GM18499 (cell line): ENCODE data around the gene MTM1.

ENCODE experiments used
- ATAC-seq: cut with Tn5 transposase; IDR thresholded peaks from one replicate; pipeline ENCODE4 v1.9.1; 2021; ENCODE audit warnings: moderate number of reproducible peaks; ENCODE audit not compliant: insufficient read depth, unreplicated experiment

The MTM1 gene

DNA sequence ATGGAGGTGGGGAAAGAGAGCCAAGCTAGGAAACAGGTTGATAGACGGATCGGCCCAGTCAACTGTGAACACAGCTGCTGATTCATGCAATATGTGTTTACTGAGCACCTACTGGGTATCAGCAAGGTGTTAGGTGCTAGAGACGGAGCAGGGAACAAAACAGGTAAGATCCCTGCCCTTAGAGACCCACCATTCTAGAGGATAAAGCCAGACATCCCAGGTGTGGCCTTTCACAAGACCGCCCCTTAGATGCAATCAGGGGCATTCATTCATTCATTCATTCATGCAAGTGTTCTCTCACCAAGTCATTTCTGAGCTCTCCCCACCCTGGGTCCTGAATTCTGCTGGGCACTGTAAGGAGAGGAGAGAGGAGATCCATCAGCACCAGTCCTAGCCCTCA lies 20.2 kb upstream of the MTM1 start:
- ATAC-seq, result no peak

- ATAC-seq, result no peak
These were observed 19.7 kb upstream of the MTM1 start for GRCh38 chrX:150548684-150549083.

- ATAC-seq, result no peak
These were observed 16.5 kb upstream of the MTM1 start for GRCh38 chrX:150551963-150552362.

GRCh38 chrX:150558424-150558823 lies 10.0 kb upstream of the MTM1 start:
- ATAC-seq, result no peak

GRCh38 chrX:150564838-150565237 lies 3.6 kb upstream of the MTM1 start:
- no peak for ATAC-seq

DNA sequence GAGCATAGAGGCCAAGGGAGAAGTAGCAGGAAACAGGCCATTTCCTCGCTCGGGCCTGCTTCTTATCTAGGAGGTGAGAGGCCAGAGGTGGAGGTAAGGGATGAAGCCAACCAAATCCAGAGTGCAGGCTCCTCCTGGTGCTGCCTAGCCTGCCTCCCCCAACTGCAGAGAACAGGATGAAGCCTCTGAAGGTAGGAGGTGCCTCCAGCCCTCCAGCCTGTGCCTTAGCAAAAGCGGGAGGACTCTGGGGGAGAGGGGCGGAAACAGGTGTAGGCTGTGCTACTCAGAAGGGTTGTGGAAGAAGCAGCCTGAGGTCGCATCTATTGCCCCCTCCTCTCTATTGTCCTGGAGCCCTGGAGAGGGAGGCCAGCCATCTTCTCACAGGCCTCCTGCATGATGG lies 2.9 kb upstream of the MTM1 start:
- ATAC-seq, result no peak

DNA sequence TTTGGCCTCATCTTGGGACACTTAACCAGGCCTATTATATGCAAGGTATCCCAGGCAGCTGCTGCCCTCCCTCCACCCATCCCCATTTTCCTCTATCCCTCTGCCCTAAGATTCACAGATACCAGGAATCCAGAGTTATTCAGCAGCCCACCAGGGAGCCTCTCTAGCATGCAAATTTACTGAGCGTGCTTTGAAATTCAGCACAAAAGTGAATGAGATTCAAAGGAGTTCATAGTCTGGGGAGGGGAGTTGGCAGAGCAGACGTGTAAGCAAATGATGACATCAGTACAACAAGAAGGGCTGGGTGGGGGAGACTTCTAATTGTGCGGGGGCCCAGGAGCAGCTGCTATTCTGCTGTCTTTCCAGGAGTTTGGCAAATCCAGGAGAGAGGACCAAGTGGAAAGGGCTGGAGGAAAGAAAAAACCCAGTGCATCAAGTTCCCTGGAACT lies 1.7 kb upstream of the MTM1 start:
- no peak for ATAC-seq

DNA sequence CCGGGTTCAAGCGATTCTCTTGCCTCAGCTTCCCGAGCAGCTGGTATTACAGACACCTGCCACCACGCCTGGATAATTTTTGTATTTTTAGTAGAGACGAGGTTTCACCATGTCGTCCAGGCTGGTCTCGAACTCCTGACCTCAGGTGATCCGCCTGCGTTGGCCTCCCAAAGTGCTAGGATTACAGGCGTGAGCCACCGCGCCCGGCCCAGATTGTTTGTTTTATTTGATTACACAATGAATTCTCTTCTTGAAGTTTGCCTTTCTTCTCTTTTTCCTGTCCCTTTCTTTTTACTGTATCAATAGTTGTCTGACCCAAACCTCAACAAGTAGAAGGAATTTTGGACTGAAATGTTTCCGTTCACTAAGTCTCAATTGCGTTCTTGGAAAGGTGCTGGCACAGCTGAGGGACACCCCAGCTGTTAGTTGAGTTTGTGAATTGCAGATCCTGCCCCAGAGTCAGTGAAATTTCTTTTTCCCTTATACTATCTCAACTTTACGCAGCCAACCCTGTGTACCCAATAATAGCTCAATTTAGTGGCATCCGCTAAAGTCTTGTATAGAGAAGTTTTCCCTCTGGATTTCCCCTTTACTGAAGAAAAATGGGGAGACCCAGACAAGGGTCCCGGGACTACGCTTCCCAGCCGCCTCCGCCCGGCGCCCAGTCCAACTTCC lies 639 bp upstream of the MTM1 start:
- ATAC-seq, result no peak

GRCh38 chrX:150569155-150569477 lies 695 bp downstream of the MTM1 start:
- ATAC-seq, result peak; percentile 14

- no peak for ATAC-seq
These were observed 2.1 kb downstream of the MTM1 start for GRCh38 chrX:150570512-150570911.

- no peak for ATAC-seq
These were observed 3.8 kb downstream of the MTM1 start for GRCh38 chrX:150572206-150572605.

DNA sequence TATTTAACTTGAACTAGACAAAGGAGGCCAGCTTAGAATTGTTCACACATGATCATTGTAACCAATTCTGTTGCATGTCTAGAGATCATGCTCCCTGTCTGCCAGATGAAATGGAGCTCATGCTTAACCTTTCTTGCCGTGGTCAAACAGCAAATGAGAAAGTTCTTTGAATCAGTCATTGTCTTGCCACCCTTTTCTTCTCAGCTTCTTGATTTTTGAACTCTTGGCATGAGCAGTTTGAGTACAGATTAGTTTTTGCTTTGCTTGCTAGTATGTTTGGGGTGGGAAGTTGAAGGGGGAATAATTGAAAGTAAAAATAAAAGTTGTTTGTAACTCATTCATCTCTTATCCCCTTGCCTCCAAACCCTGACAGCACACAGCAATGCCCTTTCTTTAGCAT lies 4.7 kb downstream of the MTM1 start:
- ATAC-seq, result no peak

DNA sequence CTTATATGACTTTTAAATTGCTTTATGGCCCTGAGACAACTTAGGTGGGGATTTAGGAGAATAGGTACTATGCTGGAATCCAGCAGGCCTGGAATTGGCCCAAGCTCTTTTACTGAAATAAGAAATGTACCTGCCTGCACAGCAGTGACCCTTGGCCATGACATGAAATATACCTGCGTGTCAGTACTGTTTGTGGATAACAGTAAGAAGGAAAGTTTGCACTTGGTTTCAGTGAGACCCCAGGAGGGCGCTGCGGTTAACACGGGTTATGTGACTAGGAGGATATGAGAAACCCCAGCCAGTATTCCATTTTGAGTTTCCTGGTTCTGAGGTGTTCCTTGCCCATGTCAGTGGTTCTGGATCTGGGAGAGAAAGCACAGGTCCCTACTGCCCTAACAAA lies 5.3 kb downstream of the MTM1 start:
- ATAC-seq, result no peak

DNA sequence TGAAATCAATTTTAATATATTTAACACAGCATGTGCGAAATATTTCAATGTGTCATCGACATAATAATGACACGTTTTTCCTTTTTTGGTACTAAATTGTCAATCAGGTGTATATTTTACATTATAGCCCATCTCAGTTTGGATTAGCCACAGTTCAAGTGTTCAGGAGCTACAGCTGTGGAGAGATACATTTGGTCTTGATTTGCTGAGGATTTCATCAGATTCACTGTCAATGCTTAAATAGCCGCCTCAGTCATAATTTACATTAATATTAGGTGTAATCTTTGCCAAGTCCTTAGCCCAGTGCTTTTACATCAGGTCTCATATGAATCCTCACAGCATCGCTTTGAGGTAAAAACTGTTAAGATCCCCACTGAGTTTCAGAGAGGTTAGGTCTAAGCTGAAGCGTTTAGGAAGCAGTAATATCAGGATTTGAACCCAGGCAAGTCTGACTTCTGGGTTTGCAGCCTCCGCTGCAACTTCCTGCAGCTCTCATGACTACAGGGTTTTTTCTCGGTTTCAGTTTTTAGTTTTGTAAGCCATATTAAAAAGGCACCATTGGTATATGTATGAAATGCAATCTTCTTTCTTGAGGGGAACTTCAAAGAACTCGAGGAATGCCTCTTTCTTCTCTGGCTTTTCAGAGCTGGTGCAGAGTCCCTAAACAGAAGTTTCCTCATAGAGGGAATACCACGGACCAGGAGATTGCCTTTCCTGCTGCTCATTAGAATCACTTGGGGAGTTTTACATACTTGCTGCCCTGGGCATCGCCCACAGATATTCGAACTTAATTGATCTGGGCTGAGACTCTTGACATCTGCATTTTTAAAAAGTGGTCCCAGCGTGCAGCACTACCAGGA lies 6.4 kb downstream of the MTM1 start:
- peak; percentile 53 for ATAC-seq

DNA sequence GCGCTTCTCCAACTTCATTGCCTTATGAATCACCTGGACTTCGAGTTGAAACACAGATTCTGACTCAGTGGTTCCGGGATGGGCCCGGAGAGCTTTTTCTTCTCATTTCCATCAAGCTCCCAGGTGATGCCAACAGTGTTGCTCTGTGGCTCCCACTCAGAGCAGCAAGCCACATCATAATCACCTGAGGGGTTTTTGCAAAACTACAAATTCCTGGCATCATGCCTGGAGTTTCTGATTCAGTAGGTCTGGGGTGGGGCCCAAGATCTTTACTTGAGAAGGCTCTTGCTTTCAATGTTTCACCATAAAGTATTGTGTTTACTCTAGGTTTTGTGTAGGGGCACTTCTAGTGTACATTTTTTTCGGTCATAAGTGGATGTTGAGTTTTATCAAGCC lies 7.0 kb downstream of the MTM1 start:
- ATAC-seq, result peak; percentile 13

DNA sequence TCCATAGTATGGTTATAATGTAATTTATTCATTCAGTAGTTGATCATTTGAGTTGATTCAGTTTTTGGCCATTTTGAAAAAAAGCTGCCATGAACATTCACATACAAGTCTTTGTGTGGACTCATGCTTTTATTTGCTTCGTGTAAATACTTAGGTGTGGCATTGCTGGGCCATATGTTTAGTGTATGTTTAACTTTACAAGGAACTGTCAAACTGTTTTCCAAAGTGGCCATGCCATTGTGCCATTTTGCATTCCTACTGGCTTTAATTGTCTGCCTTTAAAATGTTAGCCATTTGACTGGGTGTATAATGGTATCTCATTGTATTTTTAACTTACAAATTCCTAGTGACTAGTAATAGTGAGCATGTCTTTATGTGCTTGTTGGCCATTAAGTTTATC lies 8.8 kb downstream of the MTM1 start:
- ATAC-seq, result no peak

GRCh38 chrX:150581093-150581775 lies 12.8 kb downstream of the MTM1 start:
- ATAC-seq, result no peak

- no peak for ATAC-seq
These were observed 14.0 kb downstream of the MTM1 start for GRCh38 chrX:150582338-150582948.

- no peak for ATAC-seq
These were observed 19.4 kb downstream of the MTM1 start for GRCh38 chrX:150587585-150588503.

DNA sequence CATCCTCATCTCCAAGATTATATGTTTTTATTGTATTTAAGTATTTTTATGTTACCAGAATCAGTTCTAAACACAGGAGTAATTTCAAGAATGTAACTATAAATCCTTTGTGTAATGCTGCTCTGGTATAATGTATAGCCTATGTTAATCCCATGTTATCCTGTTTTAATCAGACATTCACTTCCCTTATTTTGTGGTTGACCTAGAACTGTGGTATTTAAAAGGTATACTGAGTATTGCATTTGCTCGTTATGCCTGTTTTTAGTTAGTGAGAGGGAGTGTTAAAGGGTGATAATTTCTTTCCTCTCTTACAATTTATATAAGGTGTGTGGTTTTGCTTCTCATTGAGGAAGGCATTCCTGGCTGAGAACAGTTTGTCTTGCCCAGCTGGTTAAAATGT lies 26.2 kb downstream of the MTM1 start:
- ATAC-seq, result no peak
